ENCODE measurements around the gene KRT20.

- TF ChIP-seq EZH2 (IDR thresholded peaks at IDR 0.05; ENCODE audit: low read length) (no peak), CTCF (optimal IDR thresholded peaks at IDR 0.05 in 1 of 3, IDR thresholded peaks at IDR 0.05 in 1 of 3, conservative IDR thresholded peaks at IDR 0.05 in 1 of 3; ENCODE audit: extremely low read depth in 1 of 3, insufficient read depth in 2 of 3, low read length in 3 of 3) (no peak)
Measured at GRCh38 chr17:40914075-40914855, 29.2 kb upstream of the KRT20 start.

All from keratinocyte (primary cell).